Loucy (cell line): ENCODE measurements around the gene ZNF423.

Experiments
- EZH2phosphoT487 ChIP-seq: fragments of 200-600 bp; IDR thresholded peaks from 2 replicates; pipeline ENCODE4 v1.6.1; 2018; ENCODE audit warnings: antibody characterized with exemption, mild to moderate bottlenecking, moderate library complexity, borderline replicate concordance
- TF ChIP-seq, protein P1 (sequence below): fragments of 200-600 bp; sonication (generic); conservative IDR thresholded peaks from 2 replicates; pipeline ENCODE4 v1.5.1; 2014; ENCODE audit warnings: mild to moderate bottlenecking, antibody characterized with exemption, low read length

DNA sequence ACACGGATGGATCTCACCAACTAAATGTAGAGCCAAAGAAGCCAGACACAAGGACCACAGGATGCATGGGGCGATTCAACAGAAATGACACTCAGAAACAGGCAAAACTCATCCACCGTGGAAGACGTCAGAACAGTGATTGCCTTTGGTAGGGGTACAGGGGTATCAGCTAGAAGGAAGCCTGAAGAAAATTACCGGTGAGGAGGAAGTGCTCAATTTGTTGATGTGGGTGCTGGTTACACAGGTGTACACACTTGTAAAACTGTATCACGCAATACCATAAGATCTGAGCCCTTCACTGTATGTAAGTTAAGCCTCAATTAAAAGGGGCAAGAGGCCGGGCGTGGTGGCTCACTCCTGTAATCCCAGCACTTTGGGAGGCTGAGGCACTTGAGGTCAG lies 256.2 kb downstream of the ZNF423 start:
- TF ChIP-seq, protein P1, sequence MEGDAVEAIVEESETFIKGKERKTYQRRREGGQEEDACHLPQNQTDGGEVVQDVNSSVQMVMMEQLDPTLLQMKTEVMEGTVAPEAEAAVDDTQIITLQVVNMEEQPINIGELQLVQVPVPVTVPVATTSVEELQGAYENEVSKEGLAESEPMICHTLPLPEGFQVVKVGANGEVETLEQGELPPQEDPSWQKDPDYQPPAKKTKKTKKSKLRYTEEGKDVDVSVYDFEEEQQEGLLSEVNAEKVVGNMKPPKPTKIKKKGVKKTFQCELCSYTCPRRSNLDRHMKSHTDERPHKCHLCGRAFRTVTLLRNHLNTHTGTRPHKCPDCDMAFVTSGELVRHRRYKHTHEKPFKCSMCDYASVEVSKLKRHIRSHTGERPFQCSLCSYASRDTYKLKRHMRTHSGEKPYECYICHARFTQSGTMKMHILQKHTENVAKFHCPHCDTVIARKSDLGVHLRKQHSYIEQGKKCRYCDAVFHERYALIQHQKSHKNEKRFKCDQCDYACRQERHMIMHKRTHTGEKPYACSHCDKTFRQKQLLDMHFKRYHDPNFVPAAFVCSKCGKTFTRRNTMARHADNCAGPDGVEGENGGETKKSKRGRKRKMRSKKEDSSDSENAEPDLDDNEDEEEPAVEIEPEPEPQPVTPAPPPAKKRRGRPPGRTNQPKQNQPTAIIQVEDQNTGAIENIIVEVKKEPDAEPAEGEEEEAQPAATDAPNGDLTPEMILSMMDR = no peak
- no peak for TF ChIP-seq EZH2phosphoT487
